MV-4-11 (cell line): Measurements from ENCODE around the gene RAMP3.
A peak's percentile ranks its signal among the peaks of the same experiment; 100 is the strongest.

Experiments
- DNase-seq: peaks from one replicate; lab custom pipeline; 2025; lab: John Stamatoyannopoulos, UW

The RAMP3 gene

GRCh38 chr7:45180084-45180986 lies 22.7 kb downstream of the RAMP3 start:
- no peak for DNase-seq

GRCh38 chr7:45181286-45181960 lies 23.8 kb downstream of the RAMP3 start:
- DNase-seq = no peak

- DNase-seq = no peak
Observed at GRCh38 chr7:45181991-45182855, 24.6 kb downstream of the RAMP3 start.

- no peak for DNase-seq
Observed at GRCh38 chr7:45182856-45183710, 25.5 kb downstream of the RAMP3 start.

- DNase-seq = no peak
Observed at GRCh38 chr7:45183711-45184210, 26.2 kb downstream of the RAMP3 start.

- no peak for DNase-seq
Observed at GRCh38 chr7:45184326-45185027, 26.9 kb downstream of the RAMP3 start.

- no peak for DNase-seq
Observed at GRCh38 chr7:45185028-45185863, 27.7 kb downstream of the RAMP3 start.

GRCh38 chr7:45185864-45186250 lies 28.3 kb downstream of the RAMP3 start:
- no peak for DNase-seq

- no peak for DNase-seq
Observed at GRCh38 chr7:45186261-45186813, 28.7 kb downstream of the RAMP3 start.

- no peak for DNase-seq
Observed at GRCh38 chr7:45187089-45187945, 29.7 kb downstream of the RAMP3 start.

- no peak for DNase-seq
Observed at GRCh38 chr7:45187946-45188411, 30.4 kb downstream of the RAMP3 start.

GRCh38 chr7:45188736-45189135 lies 31.1 kb downstream of the RAMP3 start:
- DNase-seq = no peak

- no peak for DNase-seq
Observed at GRCh38 chr7:45189151-45189970, 31.8 kb downstream of the RAMP3 start.

GRCh38 chr7:45190406-45191165 lies 33.0 kb downstream of the RAMP3 start:
- no peak for DNase-seq

- no peak for DNase-seq
Observed at GRCh38 chr7:45191396-45191795, 33.8 kb downstream of the RAMP3 start.

- peak; percentile 70 for DNase-seq
Observed at GRCh38 chr7:45192621-45193041, 35.0 kb downstream of the RAMP3 start.

- no peak for DNase-seq
Observed at GRCh38 chr7:45193828-45194227, 36.2 kb downstream of the RAMP3 start.
